H1 (cell line): ENCODE data around the gene CTNNA3.

Source experiments
- CREB1 ChIP-seq: IDR thresholded peaks from 2 replicates; pipeline ENCODE4 v1.6.1; 2012; ENCODE audit warnings: inconsistent platforms
- EZH2 ChIP-seq: fragments of 200-600 bp; sonication (generic); IDR thresholded peaks from 2 replicates; pipeline ENCODE4 v1.7.1; 2012; ENCODE audit warnings: low read depth, mild to moderate bottlenecking, moderate library complexity, low read length, inconsistent platforms; ENCODE audit not compliant: severe bottlenecking
- TF ChIP-seq, protein P1 (sequence below), 3 experiments: IDR thresholded peaks; 1 replicate in 2 of 3; 2 replicates in 1 of 3; pipeline versions ENCODE4 v1.5.1 to v1.6.1; 2011; ENCODE audit warnings: low read length in 3 of 3, mild to moderate bottlenecking in 3 of 3, inconsistent platforms in 2 of 3, low read depth in 1 of 3, moderate library complexity in 1 of 3; ENCODE audit not compliant: insufficient read depth in 1 of 3; ENCODE audit errors: control extremely low read depth in 1 of 3

DNA sequence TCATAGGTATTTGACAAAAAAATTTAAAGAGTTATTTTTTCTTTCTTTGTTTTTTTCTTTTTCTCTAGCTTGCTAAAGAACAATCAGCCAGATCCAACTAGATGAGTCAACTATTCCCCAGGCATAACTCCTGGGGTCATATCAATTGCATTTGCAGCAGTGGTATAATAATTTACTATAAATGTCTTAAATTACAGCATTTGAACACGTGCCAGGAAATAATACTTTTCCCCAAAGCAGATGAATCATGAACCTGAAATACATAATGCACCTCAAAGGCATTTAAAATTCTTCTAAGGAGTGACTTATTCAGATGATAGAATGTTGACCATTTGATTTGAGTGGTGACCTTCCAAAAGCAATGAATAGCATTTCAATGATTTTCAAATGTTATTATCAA lies 580.0 kb downstream of the CTNNA3 start:
- TF ChIP-seq, protein P1, sequence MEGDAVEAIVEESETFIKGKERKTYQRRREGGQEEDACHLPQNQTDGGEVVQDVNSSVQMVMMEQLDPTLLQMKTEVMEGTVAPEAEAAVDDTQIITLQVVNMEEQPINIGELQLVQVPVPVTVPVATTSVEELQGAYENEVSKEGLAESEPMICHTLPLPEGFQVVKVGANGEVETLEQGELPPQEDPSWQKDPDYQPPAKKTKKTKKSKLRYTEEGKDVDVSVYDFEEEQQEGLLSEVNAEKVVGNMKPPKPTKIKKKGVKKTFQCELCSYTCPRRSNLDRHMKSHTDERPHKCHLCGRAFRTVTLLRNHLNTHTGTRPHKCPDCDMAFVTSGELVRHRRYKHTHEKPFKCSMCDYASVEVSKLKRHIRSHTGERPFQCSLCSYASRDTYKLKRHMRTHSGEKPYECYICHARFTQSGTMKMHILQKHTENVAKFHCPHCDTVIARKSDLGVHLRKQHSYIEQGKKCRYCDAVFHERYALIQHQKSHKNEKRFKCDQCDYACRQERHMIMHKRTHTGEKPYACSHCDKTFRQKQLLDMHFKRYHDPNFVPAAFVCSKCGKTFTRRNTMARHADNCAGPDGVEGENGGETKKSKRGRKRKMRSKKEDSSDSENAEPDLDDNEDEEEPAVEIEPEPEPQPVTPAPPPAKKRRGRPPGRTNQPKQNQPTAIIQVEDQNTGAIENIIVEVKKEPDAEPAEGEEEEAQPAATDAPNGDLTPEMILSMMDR (IDR thresholded peaks at IDR 0.05; ENCODE audit: control extremely low read depth in 1 of 3, insufficient read depth in 1 of 3, low read depth in 1 of 3, low read length in 3 of 3) = no peak
- TF ChIP-seq EZH2 (no peak), CREB1 (no peak)
